ENCODE measurements around the gene TCTN1.
"Not testable (repeated sequence)": the region's sequence is repeated elsewhere in the genome, so short reads cannot be mapped to it uniquely, and the experiment has no call there.

- not testable (repeated sequence) for TF ChIP-seq CTCF (IDR thresholded peaks at IDR 0.05; ENCODE audit: low read length); EZH2 (optimal IDR thresholded peaks at IDR 0.05; ENCODE audit: low read depth, low read length)
These were observed 44.1 kb upstream of the TCTN1 start for GRCh38 chr12:110569838-110570237.

All from MM.1S (cell line).